Stimulated activated CD8-positive, alpha-beta memory T cell treated with anti-CD3 and anti-CD28 coated beads, Interleukin-4, amount 100 ng/mL, for 24 hours (primary cell): ENCODE data around the gene STXBP5.

Experiments used
- DNase-seq: peaks from one replicate; pipeline ENCODE4 v3.0.0-alpha.2; 2020; ENCODE audit warnings: low read depth

STXBP5 gene

GRCh38 chr6:147178355-147178754, 25.9 kb upstream of the STXBP5 start:
- no peak for DNase-seq

GRCh38 chr6:147179809-147180208, 24.4 kb upstream of the STXBP5 start:
- no peak for DNase-seq

DNA sequence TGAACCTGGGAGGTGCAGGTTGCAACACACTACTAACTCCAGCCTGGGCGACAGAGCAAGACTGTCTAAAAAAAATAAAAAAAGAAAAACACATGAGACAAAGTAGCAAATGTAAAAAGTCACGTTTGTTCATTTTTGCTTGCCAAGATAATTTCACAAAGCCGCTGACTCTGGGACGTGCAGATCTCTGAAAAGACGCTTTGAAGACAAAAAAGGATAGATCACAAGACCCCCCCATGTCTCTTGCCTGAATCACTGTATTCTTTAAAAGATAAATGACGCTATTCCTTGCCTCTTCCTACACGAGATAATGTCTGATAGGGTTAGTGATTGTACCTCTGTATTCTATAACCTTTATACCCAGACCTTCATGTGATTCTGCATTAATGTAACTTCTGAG, 23.3 kb upstream of the STXBP5 start:
- DNase-seq, result no peak

- DNase-seq, result no peak
These were observed 19.8 kb upstream of the STXBP5 start for GRCh38 chr6:147184379-147184778.

GRCh38 chr6:147185216-147185615, 19.0 kb upstream of the STXBP5 start:
- no peak for DNase-seq

DNA sequence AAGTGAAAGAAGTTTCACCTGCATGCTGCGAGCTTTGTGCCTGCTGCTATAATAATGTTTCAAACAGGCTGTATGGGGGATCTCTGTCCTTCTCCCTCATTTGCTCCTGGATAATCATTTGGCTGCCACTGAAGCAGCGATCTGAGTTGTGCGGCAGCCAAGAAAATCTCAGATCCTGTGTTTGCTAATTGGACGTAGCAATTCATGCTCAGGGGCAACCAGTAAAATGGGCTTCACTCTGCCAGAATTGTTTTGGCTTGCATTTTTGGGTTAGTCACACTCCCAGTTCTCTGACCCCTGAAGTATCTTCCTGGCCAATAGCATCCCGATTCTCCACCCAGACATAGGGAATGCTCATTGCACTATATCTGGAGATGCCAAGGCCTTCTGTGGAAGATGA, 13.7 kb upstream of the STXBP5 start:
- DNase-seq, result no peak

GRCh38 chr6:147192278-147192911, 11.8 kb upstream of the STXBP5 start:
- DNase-seq, result no peak

DNA sequence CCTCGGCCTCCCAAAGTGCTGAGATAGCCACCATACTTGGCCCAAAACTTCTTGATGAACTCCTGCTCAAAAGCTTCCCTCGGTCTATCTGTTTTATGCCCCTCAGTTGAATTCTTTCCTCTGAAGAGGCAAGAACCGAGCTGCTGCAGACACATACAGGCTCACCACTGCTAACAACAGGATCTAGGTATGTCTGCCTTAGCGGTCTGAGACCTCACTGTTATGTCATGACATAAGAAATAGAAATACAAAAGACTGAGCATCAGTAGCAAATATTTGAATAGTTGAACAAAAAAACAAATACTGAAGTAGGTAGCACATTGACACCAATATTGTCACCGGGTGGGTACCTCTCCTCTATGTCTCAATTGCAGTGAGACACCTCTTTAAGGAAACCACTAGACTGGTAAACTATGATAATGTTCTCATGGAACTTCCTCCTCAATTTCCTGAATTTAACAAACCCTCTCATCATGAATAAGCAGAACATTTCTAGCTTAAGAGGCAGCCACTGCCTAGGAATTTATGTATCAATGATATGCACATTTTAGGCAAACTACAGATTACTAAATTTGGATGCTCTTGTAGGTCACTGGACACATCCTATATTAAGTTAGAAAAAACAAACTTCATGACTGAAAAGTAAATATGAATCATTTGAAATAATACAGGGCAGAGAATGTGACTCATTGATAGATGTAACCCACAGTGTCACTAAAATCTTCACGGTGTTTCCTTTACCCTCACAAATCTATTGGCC, 9.4 kb upstream of the STXBP5 start:
- DNase-seq, result no peak

DNA sequence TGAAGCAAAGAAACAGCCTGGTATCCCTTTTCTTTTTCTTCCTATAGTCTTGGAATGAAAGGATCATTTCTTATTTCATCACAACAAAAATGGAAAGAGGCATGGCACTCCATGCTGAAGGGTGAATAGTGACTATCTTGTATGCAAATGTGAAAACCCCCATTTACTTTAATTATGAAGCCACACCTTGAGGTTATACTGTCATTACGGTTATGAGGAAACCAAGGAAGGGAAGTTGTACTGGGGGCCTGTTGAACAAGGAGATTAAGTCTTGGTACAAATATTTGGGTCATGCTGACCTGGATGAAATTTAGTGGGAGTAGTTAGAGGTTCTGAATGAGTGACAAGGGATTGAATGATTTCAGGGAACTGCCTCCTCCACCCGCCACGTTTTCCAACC, 8.7 kb upstream of the STXBP5 start:
- DNase-seq, result no peak

DNA sequence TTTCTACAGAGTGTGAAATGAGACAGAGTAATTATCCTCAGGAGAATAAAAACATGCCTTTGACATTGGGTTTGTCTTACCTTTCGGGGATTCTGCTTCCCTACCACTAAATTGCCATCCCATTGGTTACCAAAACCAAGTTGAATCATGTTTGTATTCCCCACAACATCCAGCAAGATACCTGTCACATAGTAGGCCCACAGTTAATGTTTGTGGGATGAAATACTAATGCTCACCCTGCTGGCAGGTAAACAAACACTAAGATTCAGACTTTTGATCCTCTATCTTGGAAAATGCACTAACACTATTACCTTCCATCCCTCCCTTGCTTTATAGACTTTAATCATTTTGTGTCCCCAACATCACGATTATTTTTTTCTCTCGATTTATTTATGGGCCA, 8.2 kb upstream of the STXBP5 start:
- DNase-seq, result no peak

GRCh38 chr6:147200711-147201110, 3.5 kb upstream of the STXBP5 start:
- no peak for DNase-seq

GRCh38 chr6:147201885-147202515, 2.2 kb upstream of the STXBP5 start:
- DNase-seq, result no peak

DNA sequence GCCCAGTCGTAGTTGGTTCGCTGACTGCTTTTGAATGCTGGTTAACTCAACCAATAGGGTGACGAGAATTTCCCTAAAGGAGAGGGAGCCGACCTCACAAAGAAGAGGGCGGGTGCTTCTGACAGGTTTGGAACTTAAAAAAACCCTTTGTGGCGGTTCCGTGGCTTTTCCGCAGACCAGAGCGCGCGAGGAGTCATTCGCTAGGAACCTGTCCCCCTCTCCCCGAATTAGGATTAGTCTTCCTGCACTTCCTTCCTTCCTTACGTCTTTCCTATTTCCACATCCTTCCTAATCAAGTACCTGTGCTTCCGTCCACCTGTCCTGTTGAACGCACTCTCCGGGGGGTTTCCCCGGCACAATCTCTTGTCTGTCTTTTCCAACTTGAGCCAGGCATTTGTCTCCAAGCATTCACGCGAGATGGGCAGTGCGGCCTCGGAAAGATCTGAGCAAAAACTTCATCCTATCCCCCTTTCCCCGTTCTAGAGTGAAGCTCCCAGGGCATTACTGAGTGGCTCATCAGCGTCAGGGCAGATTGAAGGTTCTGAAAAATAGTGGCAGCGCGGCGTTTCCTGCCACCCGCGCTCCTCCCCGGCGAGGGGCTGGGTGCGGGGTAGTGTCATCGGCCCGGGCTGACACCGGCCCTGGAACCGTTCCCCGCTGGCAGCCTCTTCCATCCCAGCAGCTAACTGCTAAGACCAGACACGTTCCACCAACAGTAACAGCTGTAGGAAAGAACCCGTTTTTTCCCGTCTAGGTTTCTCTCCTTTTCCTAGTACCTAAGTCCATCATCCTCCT, 1.5 kb upstream of the STXBP5 start:
- DNase-seq, result peak; percentile 53

GRCh38 chr6:147203311-147204059, 732 bp upstream of the STXBP5 start:
- DNase-seq, result peak; percentile 59

DNA sequence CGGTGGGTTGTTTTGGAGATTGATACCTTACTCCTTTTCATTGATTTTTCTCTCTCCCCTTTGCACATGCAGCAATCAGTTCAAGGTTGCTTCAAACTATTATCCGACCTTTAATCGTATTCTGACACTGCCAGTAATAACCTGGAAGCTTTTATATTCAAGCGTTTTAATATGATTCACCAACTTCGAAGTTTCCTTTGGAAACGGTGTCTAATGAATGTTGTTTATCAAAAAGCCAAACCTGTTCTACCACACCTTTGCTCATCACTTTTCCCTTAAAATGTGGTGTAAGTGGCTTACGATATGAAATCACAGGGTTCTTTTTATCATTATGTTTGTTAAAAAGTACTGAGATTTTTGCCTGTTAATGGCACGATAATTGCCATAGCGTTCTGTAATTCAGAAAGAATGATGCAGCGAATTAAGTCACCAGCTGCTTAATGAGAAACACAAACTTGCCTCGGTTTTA, 660 bp downstream of the STXBP5 start:
- no peak for DNase-seq

- DNase-seq, result no peak
These were observed 1.7 kb downstream of the STXBP5 start for GRCh38 chr6:147205690-147206600.

GRCh38 chr6:147207351-147207750, 3.1 kb downstream of the STXBP5 start:
- DNase-seq, result no peak

- no peak for DNase-seq
These were observed 3.9 kb downstream of the STXBP5 start for GRCh38 chr6:147207837-147208754.

DNA sequence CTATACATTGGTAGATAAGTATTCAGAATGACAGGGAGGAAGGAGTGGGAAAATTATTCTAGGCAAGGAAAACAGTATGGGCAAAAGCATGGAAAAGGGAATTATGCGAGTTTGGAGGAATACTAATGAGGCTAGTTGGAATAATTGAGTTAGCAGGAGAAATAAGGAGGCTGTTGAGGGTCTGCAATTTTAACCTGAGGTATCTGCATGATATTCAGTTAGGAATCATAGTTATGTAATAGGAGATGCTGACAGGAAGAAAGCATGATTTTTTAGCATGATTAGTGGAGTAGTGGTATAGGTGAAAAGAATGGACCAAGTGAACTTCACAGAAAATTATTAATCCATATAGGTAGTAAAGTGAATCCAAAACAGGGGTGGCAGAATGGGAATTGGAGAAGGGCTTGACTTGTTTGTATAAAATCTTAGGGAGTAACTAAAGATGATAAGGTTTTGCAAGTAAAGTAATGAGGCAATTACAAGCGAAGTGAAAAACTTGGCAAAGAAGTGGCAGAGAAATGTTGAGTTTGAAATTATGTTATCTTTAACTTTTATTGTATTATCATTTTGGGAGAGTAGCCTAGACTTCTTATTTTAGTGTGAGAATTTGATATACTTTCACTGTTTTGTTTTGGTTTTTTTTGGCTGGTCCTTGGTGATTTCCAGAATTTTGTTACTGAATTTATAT, 5.7 kb downstream of the STXBP5 start:
- DNase-seq, result no peak
